AG04450 (cell line): ENCODE data around the gene MIER2. TPM values are rescaled to one million over a fixed set of nuclear protein-coding genes. Genes with fewer than 3 reads are reported as not detected.

ENCODE experiments used
- CTCF ChIA-PET: fragments of 300-600, 350-600 bp; formaldehyde crosslinking; extraction: SDS; loops from one replicate; lab custom pipeline; 2022; ENCODE audit warnings: antibody characterized with exemption, inconsistent platforms; lab: Charles Lee
- POLR2A ChIA-PET: fragments of 350-600 bp; formaldehyde crosslinking; extraction: SDS; loops from one replicate; lab custom pipeline; 2021; ENCODE audit warnings: antibody characterized with exemption, inconsistent platforms; lab: Yijun Ruan, JAX
- DNase-seq: peaks from one replicate; pipeline ENCODE4 v3.0.0-alpha.2; 2011; ENCODE audit warnings: low read depth, low spot score
- H3K27ac ChIP-seq: one replicate; pipeline ENCODE4 v1.5.1; 2012; ENCODE audit warnings: low read depth, low read length, control low read depth
- H3K27me3 ChIP-seq: one replicate; pipeline ENCODE4 v1.6.0; 2012; ENCODE audit warnings: low read length; ENCODE audit not compliant: control insufficient read depth, insufficient read depth
- H3K4me3 ChIP-seq: 2 replicates; pipeline ENCODE4 v1.5.1; 2011; ENCODE audit warnings: mild to moderate bottlenecking, low read depth, low read length, control low read depth
- H3K9me3 ChIP-seq: 2 replicates; pipeline ENCODE4 v1.5.1; 2012; ENCODE audit warnings: low read length; ENCODE audit not compliant: control insufficient read depth, insufficient read depth
- polyA plus RNA-seq: library from polyadenylated mRNA; depleted of rRNA; stranded (reverse); fragments of >200 nt; gene quantifications from 2 replicates; pipeline ENCODE4 v1.2.3, GENCODE V29; 2011
- TF ChIP-seq, protein P1 (sequence below): IDR thresholded peaks from 2 replicates; pipeline ENCODE4 v1.5.1; 2011; ENCODE audit warnings: low read depth, low read length, control low read depth, inconsistent platforms

Gene MIER2
- polyA plus RNA-seq, 1 experiment: 14.5 TPM

DNA sequence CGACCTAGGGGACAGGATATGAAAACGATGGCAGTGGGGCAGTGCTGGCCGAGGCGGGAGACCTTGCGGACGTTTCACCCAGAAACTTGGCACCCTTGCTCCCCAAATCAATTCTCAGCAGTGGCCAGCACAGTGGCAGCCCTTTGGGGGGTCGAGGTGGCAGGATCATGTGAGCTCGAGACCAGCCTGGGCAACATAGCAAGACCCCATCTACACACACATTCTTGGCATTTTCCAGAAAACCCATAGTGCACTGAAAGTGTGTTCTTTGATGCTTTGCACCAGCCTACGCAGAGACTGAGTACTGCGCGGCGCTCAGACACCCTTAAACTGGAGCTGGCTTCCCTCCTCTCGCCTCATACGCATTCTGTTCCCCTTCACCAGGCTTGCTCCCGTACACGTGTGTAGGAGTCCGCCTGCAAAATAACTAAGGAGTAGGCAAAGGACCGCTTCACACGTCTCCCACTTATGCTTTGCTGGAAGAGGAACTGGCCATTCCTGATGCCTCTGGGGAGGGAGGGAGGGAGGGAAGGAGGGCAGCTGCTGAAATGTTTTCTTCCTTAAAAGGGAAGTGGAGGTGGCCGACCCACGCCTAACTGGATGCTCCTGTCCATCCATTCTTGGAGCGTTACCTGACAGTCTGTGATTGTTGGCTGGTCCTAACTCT lies 23.5 kb upstream of the MIER2 start:
- DNase-seq: no peak
- CTCF ChIA-PET: no interaction called here
- H3K27me3 ChIP-seq: peaks cover 22% of the 10 kb centered on the region
- TF ChIP-seq, protein P1, sequence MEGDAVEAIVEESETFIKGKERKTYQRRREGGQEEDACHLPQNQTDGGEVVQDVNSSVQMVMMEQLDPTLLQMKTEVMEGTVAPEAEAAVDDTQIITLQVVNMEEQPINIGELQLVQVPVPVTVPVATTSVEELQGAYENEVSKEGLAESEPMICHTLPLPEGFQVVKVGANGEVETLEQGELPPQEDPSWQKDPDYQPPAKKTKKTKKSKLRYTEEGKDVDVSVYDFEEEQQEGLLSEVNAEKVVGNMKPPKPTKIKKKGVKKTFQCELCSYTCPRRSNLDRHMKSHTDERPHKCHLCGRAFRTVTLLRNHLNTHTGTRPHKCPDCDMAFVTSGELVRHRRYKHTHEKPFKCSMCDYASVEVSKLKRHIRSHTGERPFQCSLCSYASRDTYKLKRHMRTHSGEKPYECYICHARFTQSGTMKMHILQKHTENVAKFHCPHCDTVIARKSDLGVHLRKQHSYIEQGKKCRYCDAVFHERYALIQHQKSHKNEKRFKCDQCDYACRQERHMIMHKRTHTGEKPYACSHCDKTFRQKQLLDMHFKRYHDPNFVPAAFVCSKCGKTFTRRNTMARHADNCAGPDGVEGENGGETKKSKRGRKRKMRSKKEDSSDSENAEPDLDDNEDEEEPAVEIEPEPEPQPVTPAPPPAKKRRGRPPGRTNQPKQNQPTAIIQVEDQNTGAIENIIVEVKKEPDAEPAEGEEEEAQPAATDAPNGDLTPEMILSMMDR: no peak
- no peak overlapping the region for H3K4me3 ChIP-seq
- H3K27ac ChIP-seq: no peak overlapping the region
- peaks cover 5% of the 10 kb centered on the region; the same call in 1 of the 2 replicates for H3K9me3 ChIP-seq
- POLR2A ChIA-PET: no interaction called here

DNA sequence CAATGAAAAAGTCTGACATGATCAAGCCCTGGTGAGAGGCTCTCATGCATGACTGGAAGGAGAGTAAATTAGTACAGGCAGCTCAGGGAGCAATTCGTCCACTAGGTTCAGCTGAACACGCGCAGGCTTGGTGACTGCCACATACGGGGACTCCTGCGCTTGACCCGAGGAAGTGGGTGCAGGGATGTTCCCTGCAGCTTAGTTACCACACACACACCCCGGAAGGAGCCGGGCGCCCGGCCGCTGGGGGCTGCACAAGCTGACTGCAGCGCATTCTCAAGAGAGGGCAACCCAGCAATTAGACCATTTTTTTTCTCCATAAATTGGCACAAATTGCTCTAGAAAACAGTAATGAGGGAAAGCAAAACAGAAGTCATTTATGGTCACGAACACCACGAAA lies 23.0 kb upstream of the MIER2 start:
- Histone ChIP-seq H3K4me3 (no peak overlapping the region), H3K27me3 (peaks cover 17% of the 10 kb centered on the region), H3K27ac (no peak overlapping the region), H3K9me3 (peaks cover 5% of the 10 kb centered on the region; the same call in 1 of the 2 replicates)
- TF ChIP-seq, protein P1: no peak
- DNase-seq: no peak
- CTCF ChIA-PET: no interaction called here
- POLR2A ChIA-PET: no interaction called here

DNA sequence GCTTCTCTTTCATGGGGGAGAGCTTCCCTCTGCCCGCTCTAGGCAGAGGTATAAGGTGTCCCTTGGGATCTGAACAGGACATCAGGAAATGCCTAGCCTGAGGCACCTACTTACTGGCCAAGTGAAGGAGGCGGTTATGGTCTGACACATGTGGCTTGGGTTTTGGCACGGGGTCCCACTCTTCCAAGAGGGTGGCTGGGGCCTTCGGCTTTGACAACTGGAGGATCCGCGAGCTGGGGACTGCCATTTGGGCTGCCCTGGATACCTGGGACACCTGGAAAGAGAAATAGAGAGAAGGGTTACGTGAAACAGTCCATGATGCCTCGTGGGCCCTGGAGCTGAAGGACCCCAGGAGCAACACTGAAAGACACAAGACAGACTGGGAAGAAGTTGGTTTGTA lies 22.4 kb upstream of the MIER2 start:
- TF ChIP-seq, protein P1: no peak
- Histone ChIP-seq H3K27me3 (peaks cover 16% of the 10 kb centered on the region), H3K9me3 (peaks cover 12% of the 10 kb centered on the region), H3K4me3 (no peak overlapping the region), H3K27ac (no peak overlapping the region)
- DNase-seq: no peak
- ChIA-PET POLR2A (no interaction called here), CTCF (interaction anchor here (0.6 kb wide), 1 partner anchor 98 kb away, joined by 3 read pairs; no protein-coding TSS in a partner anchor)

DNA sequence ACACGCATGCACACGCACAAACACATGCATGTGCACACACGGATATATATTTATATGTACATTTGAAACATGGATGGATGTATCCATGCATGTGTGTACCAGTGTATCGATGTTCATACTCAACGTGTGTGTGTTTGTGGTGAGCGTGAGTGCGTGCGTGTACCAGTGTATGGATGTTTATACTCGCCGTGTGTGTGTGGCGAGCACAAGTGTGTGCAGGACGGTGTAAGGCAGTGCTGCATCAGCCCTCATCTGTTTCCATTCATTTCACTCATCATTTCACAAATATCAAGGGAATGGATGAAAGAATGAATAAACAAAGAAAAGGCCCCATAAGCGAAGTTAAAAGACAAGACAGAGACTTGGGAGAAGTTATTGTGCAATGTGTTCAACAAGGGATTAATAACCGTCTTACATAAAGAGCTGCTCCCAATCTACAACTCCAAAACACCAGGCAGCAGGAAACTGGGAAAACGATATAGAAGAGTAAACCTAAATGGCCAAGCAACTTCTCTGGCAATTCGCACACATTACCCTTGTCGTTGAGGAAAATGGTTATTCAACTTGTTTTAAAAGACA lies 21.7 kb upstream of the MIER2 start:
- no peak overlapping the region for H3K4me3 ChIP-seq
- peaks cover 16% of the 10 kb centered on the region for H3K9me3 ChIP-seq
- TF ChIP-seq, protein P1: no peak
- ChIA-PET CTCF (interaction anchor here (0.6 kb wide), 1 partner anchor 97 kb away, joined by 3 read pairs; no protein-coding TSS in a partner anchor), POLR2A (no interaction called here)
- no peak overlapping the region for H3K27ac ChIP-seq
- H3K27me3 ChIP-seq: peaks cover 10% of the 10 kb centered on the region
- DNase-seq: no peak
